H9 (cell line): ENCODE measurements around the gene IFIT1. TPM values are rescaled to one million over a fixed set of nuclear protein-coding genes. Genes with fewer than 3 reads are reported as not detected.
A peak's percentile ranks its signal among the peaks of the same experiment; 100 is the strongest.

Experiments
- DNase-seq: peaks from one replicate; pipeline ENCODE4 v3.0.0-alpha.2; 2017
- H2AFZ ChIP-seq: one replicate; pipeline ENCODE4 v1.6.1; 2013; ENCODE audit warnings: mild to moderate bottlenecking, low read length, control low read depth, moderate library complexity
- H2AK5ac ChIP-seq: 2 replicates; pipeline ENCODE4 v1.6.1; 2013; ENCODE audit warnings: low read length, control low read depth, mixed read lengths; ENCODE audit not compliant: insufficient read length
- H2BK120ac ChIP-seq: one replicate; pipeline ENCODE4 v1.6.1; 2013; ENCODE audit warnings: low read depth, mild to moderate bottlenecking, low read length, control low read depth, inconsistent platforms; ENCODE audit not compliant: poor library complexity, severe bottlenecking
- H2BK12ac ChIP-seq: 2 replicates; pipeline ENCODE4 v1.6.1; 2013; ENCODE audit warnings: low read length, control low read depth, mixed read lengths, low read depth; ENCODE audit not compliant: insufficient read length
- H2BK15ac ChIP-seq: 2 replicates; pipeline ENCODE4 v1.6.1; 2013; ENCODE audit warnings: low read depth, low read length, control low read depth
- H2BK20ac ChIP-seq: one replicate; pipeline ENCODE4 v1.6.1; 2013; ENCODE audit warnings: low read depth, mild to moderate bottlenecking, low read length, control low read depth, inconsistent platforms; ENCODE audit not compliant: poor library complexity, severe bottlenecking
- H2BK5ac ChIP-seq: 2 replicates; pipeline ENCODE4 v1.6.1; 2013; ENCODE audit warnings: low read length, control low read depth, mixed read lengths; ENCODE audit not compliant: insufficient read length
- H3K14ac ChIP-seq: 2 replicates; pipeline ENCODE4 v1.6.1; 2013; ENCODE audit warnings: low read length, control low read depth; ENCODE audit not compliant: insufficient read depth
- H3K18ac ChIP-seq: 2 replicates; pipeline ENCODE4 v1.6.1; 2013; ENCODE audit warnings: low read depth, mild to moderate bottlenecking, mixed read lengths, low read length, control low read depth; ENCODE audit not compliant: insufficient read length
- H3K23ac ChIP-seq: 2 replicates; pipeline ENCODE4 v1.6.1; 2013; ENCODE audit warnings: low read length, control low read depth, mixed read lengths, low read depth; ENCODE audit not compliant: insufficient read length
- H3K23me2 ChIP-seq: 2 replicates; pipeline ENCODE4 v1.6.1; 2013; ENCODE audit warnings: low read depth, mild to moderate bottlenecking, mixed read lengths, low read length, control low read depth; ENCODE audit not compliant: insufficient read length, poor library complexity, severe bottlenecking
- H3K27ac ChIP-seq: 2 replicates; pipeline ENCODE4 v1.5.1; 2013; ENCODE audit warnings: low read length, control low read depth, mixed read lengths, low read depth; ENCODE audit not compliant: insufficient read length
- H3K27me3 ChIP-seq: 2 replicates; pipeline ENCODE4 v1.6.1; 2013; ENCODE audit warnings: low read length, control low read depth, inconsistent platforms; ENCODE audit not compliant: insufficient read depth
- H3K4ac ChIP-seq: 2 replicates; pipeline ENCODE4 v1.6.1; 2013; ENCODE audit warnings: low read depth, mild to moderate bottlenecking, control low read depth, inconsistent platforms, low read length, moderate library complexity
- H3K4me1 ChIP-seq: 2 replicates; pipeline ENCODE4 v1.6.1; 2013; ENCODE audit warnings: low read length, control low read depth, inconsistent platforms; ENCODE audit not compliant: insufficient read depth
- H3K4me2 ChIP-seq: 2 replicates; pipeline ENCODE4 v1.6.1; 2013; ENCODE audit warnings: low read length, control low read depth, mixed read lengths; ENCODE audit not compliant: insufficient read length, insufficient read depth
- H3K56ac ChIP-seq: 2 replicates; pipeline ENCODE4 v1.6.1; 2013; ENCODE audit warnings: low read depth, mild to moderate bottlenecking, mixed read lengths, low read length, control low read depth; ENCODE audit not compliant: insufficient read length
- H3K79me1 ChIP-seq: 2 replicates; pipeline ENCODE4 v1.6.1; 2013; ENCODE audit warnings: low read depth, mild to moderate bottlenecking, moderate library complexity, low read length, control low read depth, inconsistent platforms; ENCODE audit not compliant: insufficient read depth, poor library complexity, severe bottlenecking
- H3K79me2 ChIP-seq: 2 replicates; pipeline ENCODE4 v1.6.1; 2013; ENCODE audit warnings: low read length, control low read depth, inconsistent platforms; ENCODE audit not compliant: insufficient read depth
- H3K9ac ChIP-seq: 2 replicates; pipeline ENCODE4 v1.6.1; 2013; ENCODE audit warnings: low read length, control low read depth, mixed read lengths; ENCODE audit not compliant: insufficient read length; ENCODE audit errors: extremely low read depth
- H3K9me3 ChIP-seq: one replicate; pipeline ENCODE4 v1.6.1; 2013; ENCODE audit warnings: low read depth, low read length, inconsistent platforms; ENCODE audit not compliant: control insufficient read depth
- H3T11ph ChIP-seq: one replicate; pipeline ENCODE4 v1.6.1; 2013; ENCODE audit warnings: mild to moderate bottlenecking, low read length, control low read depth, inconsistent platforms
- H4K20me1 ChIP-seq: one replicate; pipeline ENCODE4 v1.6.1; 2013; ENCODE audit not compliant: control insufficient read depth, insufficient read length, insufficient read depth
- H4K5ac ChIP-seq: 2 replicates; pipeline ENCODE4 v1.6.1; 2013; ENCODE audit warnings: low read depth, mild to moderate bottlenecking, mixed read lengths, low read length, control low read depth; ENCODE audit not compliant: insufficient read length
- H4K8ac ChIP-seq: replicated peaks from 2 replicates; pipeline ENCODE4 v1.6.1; 2013; ENCODE audit warnings: low read length, control low read depth, mixed read lengths, low read depth; ENCODE audit not compliant: insufficient read length
- H4K91ac ChIP-seq: 2 replicates; pipeline ENCODE4 v1.6.1; 2013; ENCODE audit warnings: low read depth, mild to moderate bottlenecking, moderate library complexity, mixed read lengths, low read length, control low read depth; ENCODE audit not compliant: insufficient read length
- H3K27ac Mint-ChIP-seq, 3 experiments: 2 replicates in 2 of 3; 3 replicates in 1 of 3; pipeline ENCODE4 v1.8.0; 2020 to 2021; ENCODE audit warnings: mixed read lengths in 3 of 3, mild to moderate bottlenecking in 1 of 3, moderate library complexity in 1 of 3
- H3K27me3 Mint-ChIP-seq: 2 replicates; pipeline ENCODE4 v1.8.0; 2021; ENCODE audit warnings: low read depth, mild to moderate bottlenecking, moderate library complexity, mixed read lengths
- H3K36me3 Mint-ChIP-seq, 3 experiments: 2 replicates in 2 of 3; 3 replicates in 1 of 3; pipeline ENCODE4 v1.8.0; 2020 to 2021; ENCODE audit warnings: low read depth in 3 of 3, mixed read lengths in 3 of 3; ENCODE audit not compliant: insufficient read depth in 1 of 3
- H3K4me1 Mint-ChIP-seq, 2 experiments: 2 replicates each; pipeline ENCODE4 v1.8.0; 2020; ENCODE audit warnings: mixed read lengths in 2 of 2
- H3K4me3 Mint-ChIP-seq, 2 experiments: 2 replicates in 1 of 2; 3 replicates in 1 of 2; pipeline ENCODE4 v1.8.0; 2020 to 2021; ENCODE audit warnings: mild to moderate bottlenecking in 2 of 2, mixed read lengths in 2 of 2, moderate library complexity in 1 of 2
- H3K9me3 Mint-ChIP-seq, 2 experiments: 2 replicates in 1 of 2; 3 replicates in 1 of 2; pipeline ENCODE4 v1.8.0; 2020; ENCODE audit warnings: mild to moderate bottlenecking in 2 of 2, mixed read lengths in 2 of 2, moderate library complexity in 1 of 2
- WGBS: extraction: QIAGEN DNeasy Blood & Tissue Kit; methylation state at CpG from one replicate; pipeline ENCODE4 v1.1.7; 2013; ENCODE audit warnings: missing lambda C conversion rate, low lambda C conversion rate, mixed read lengths; ENCODE audit not compliant: insufficient read length; ENCODE audit errors: extremely low coverage; 5-methylcytosine and 5-hydroxymethylcytosine counted together
- total RNA-seq: library from RNA; stranded (reverse); gene quantifications from 2 replicates; pipeline ENCODE4 v1.2.1, GENCODE V29; 2021
- TF ChIP-seq, protein P1 (sequence below): fragments of 200-600 bp; sonication (generic); conservative IDR thresholded peaks from 3 replicates; pipeline ENCODE4 v1.8.0; 2021; ENCODE audit warnings: antibody characterized with exemption, mild to moderate bottlenecking

IFIT1 gene
- total RNA-seq, 1 experiment from 2014 or later: 1.2 TPM

- no peak overlapping the region for H2BK20ac ChIP-seq
- no peak overlapping the region for H3K27ac ChIP-seq
- H3K27ac Mint-ChIP-seq: peak overlapping the region in 1 of 3 experiments; percentile 20; a peak in 1 of 7 replicates
- H4K20me1 ChIP-seq: no peaks in the 10 kb centered on the region
- no peaks in the 10 kb centered on the region for H3K9me3 ChIP-seq
- H3K4me2 ChIP-seq: no peak overlapping the region
- no peaks in the 10 kb centered on the region for H3K9me3 Mint-ChIP-seq
- H2BK120ac ChIP-seq: no peak overlapping the region
- no peaks in the 10 kb centered on the region for H3K36me3 Mint-ChIP-seq
- no peak overlapping the region for H3K4me3 Mint-ChIP-seq
- no peak for DNase-seq
- no peak overlapping the region for H2AK5ac ChIP-seq
- no peak overlapping the region for H3K18ac ChIP-seq
- WGBS: no CpG with 5 or more reads among the region's 2 CpGs
- TF ChIP-seq, protein P1, sequence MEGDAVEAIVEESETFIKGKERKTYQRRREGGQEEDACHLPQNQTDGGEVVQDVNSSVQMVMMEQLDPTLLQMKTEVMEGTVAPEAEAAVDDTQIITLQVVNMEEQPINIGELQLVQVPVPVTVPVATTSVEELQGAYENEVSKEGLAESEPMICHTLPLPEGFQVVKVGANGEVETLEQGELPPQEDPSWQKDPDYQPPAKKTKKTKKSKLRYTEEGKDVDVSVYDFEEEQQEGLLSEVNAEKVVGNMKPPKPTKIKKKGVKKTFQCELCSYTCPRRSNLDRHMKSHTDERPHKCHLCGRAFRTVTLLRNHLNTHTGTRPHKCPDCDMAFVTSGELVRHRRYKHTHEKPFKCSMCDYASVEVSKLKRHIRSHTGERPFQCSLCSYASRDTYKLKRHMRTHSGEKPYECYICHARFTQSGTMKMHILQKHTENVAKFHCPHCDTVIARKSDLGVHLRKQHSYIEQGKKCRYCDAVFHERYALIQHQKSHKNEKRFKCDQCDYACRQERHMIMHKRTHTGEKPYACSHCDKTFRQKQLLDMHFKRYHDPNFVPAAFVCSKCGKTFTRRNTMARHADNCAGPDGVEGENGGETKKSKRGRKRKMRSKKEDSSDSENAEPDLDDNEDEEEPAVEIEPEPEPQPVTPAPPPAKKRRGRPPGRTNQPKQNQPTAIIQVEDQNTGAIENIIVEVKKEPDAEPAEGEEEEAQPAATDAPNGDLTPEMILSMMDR: no peak
- no peak overlapping the region for H3K23ac ChIP-seq
- H3K4me1 Mint-ChIP-seq: peaks cover 58% of the 10 kb centered on the region in 2 experiments
- H3K4ac ChIP-seq: no peak overlapping the region
- H3K79me2 ChIP-seq: no peaks in the 10 kb centered on the region
- no peak overlapping the region for H2BK15ac ChIP-seq
- H3K23me2 ChIP-seq: no peaks in the 10 kb centered on the region
- H3K79me1 ChIP-seq: no peaks in the 10 kb centered on the region
- H3K4me1 ChIP-seq: peaks cover 21% of the 10 kb centered on the region
- H3K14ac ChIP-seq: no peak overlapping the region
- no peaks in the 10 kb centered on the region for H3K27me3 Mint-ChIP-seq
- H3K27me3 ChIP-seq: no peaks in the 10 kb centered on the region
- no peak overlapping the region for H4K8ac ChIP-seq
- no peak overlapping the region for H2AFZ ChIP-seq
- no peak overlapping the region for H3T11ph ChIP-seq
- no peak overlapping the region for H2BK5ac ChIP-seq
- H2BK12ac ChIP-seq: no peak overlapping the region
- no peak overlapping the region for H3K56ac ChIP-seq
- no peak overlapping the region for H4K91ac ChIP-seq
- H3K9ac ChIP-seq: no peak overlapping the region
- H4K5ac ChIP-seq: no peak overlapping the region
These were observed 48.3 kb upstream of the IFIT1 start for GRCh38 chr10:89344156-89344555.
